Smooth muscle cell (in vitro differentiated cells): ENCODE results near the gene MYLK3. TPM values are rescaled to one million over a fixed set of nuclear protein-coding genes. Genes with fewer than 3 reads are reported as not detected.
"Not testable (repeated sequence)": the region's sequence is repeated elsewhere in the genome, so short reads cannot be mapped to it uniquely, and the experiment has no call there.

ENCODE experiments used
- DNase-seq: peaks from one replicate; lab custom pipeline; 2025; ENCODE audit not compliant: unreplicated experiment; lab: John Stamatoyannopoulos, UW
- H2AFZ ChIP-seq: fragments of 200-600 bp; sonication (generic); 2 replicates; pipeline ENCODE4 v1.6.0; 2016; ENCODE audit warnings: antibody characterized with exemption, low read depth, mild to moderate bottlenecking
- H3F3A ChIP-seq: fragments of 200-600 bp; sonication (generic); 2 replicates; pipeline ENCODE4 v1.6.0; 2017; ENCODE audit warnings: antibody characterized with exemption, low read depth
- H3K27ac ChIP-seq: fragments of 200-600 bp; sonication (generic); 2 replicates; pipeline ENCODE4 v1.5.1; 2016; ENCODE audit warnings: low read depth, mild to moderate bottlenecking
- H3K27me3 ChIP-seq: fragments of 200-600 bp; sonication (generic); 2 replicates; pipeline ENCODE4 v1.6.1; 2016; ENCODE audit warnings: low read depth, mild to moderate bottlenecking
- H3K36me3 ChIP-seq: fragments of 200-600 bp; sonication (generic); 2 replicates; pipeline ENCODE4 v1.5.1; 2016; ENCODE audit warnings: low read depth
- H3K4me1 ChIP-seq: fragments of 200-600 bp; sonication (generic); 2 replicates; pipeline ENCODE4 v1.5.1; 2016; ENCODE audit warnings: low read depth
- H3K4me2 ChIP-seq: fragments of 200-600 bp; sonication (generic); 2 replicates; pipeline ENCODE4 v1.6.0; 2016; ENCODE audit warnings: mild to moderate bottlenecking
- H3K4me3 ChIP-seq: fragments of 200-600 bp; sonication (generic); 2 replicates; pipeline ENCODE4 v1.5.1; 2016; ENCODE audit warnings: mild to moderate bottlenecking
- H3K79me2 ChIP-seq: fragments of 200-600 bp; sonication (generic); 2 replicates; pipeline ENCODE4 v1.6.0; 2016; ENCODE audit warnings: low read depth, mild to moderate bottlenecking
- H3K9ac ChIP-seq: fragments of 200-600 bp; sonication (generic); 2 replicates; pipeline ENCODE4 v1.6.0; 2016; ENCODE audit warnings: low read depth
- H3K9me3 ChIP-seq: fragments of 200-600 bp; sonication (generic); replicated peaks from 2 replicates; pipeline ENCODE4 v1.5.1; 2016; ENCODE audit warnings: low read depth
- H4K20me1 ChIP-seq: fragments of 200-600 bp; sonication (generic); 2 replicates; pipeline ENCODE4 v1.6.0; 2016; ENCODE audit warnings: low read depth
- CTCF ChIP-seq: fragments of 200-600 bp; sonication (generic); IDR thresholded peaks from 2 replicates; pipeline ENCODE4 v1.5.1; 2017; ENCODE audit warnings: borderline replicate concordance, mild to moderate bottlenecking, antibody characterized with exemption; ENCODE audit not compliant: insufficient read depth, poor library complexity, severe bottlenecking
- WGBS: methylation state at CpG from one replicate; pipeline ENCODE4 v1.1.7; 2016; ENCODE audit warnings: low lambda C conversion rate; 5-methylcytosine and 5-hydroxymethylcytosine counted together
- polyA plus RNA-seq: library from polyadenylated mRNA; unstranded; fragments of >200 nt; fragmentation: Nextera tagmentation; extraction: Ambion mirVana; gene quantifications from 2 replicates; pipeline ENCODE4 v1.2.1, GENCODE V29; 2016
- total RNA-seq: library from RNA; depleted of rRNA; stranded (reverse); fragments of >200 nt; gene quantifications from 2 replicates; pipeline ENCODE4 v1.2.3, GENCODE V29; 2014

MYLK3 gene
- total and polyA plus RNA-seq, 2 experiments from 2014 or later: 0.22 to 0.33 TPM

DNA sequence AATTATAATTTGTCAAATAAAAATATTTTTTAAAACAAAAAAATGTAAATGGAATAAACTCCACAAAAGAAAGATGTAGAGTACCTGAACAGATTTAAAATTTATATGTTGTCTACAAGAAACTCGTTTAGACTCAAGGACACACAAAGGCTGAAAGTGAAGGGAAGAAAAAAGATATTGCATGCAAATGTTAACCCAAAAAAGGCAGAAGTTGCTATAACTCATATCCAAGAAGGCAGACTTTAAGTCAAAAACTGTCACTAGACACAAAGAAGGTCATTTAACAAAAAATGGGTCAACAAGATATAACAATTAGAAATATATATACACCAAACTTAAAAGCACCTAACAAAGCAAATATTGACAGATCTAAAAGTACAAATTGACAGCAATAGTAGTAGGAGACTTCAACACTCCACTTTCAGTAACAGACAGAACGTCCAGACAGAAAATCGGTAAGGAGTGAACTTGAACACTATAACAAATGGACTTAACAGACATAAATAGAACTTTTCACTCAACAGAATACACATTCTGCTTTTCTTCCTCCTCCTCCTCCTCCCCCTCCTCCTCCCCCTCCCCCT is 40.8 kb upstream of the MYLK3 start:
- no peak for TF ChIP-seq CTCF
- no peak for DNase-seq
- Histone ChIP-seq H2AFZ (no peak overlapping the region), H3K27ac (no peak overlapping the region), H3K36me3 (no peaks in the 10 kb centered on the region), H3K9me3 (no peaks in the 10 kb centered on the region), H4K20me1 (no peaks in the 10 kb centered on the region), H3K27me3 (no peaks in the 10 kb centered on the region), H3K4me2 (no peak overlapping the region), H3K9ac (no peak overlapping the region), H3K4me1 (no peaks in the 10 kb centered on the region), H3K4me3 (no peak overlapping the region), H3F3A (no peaks in the 10 kb centered on the region), H3K79me2 (no peaks in the 10 kb centered on the region)
- WGBS: 56% methylated on average over 3 of the region's 3 CpGs

DNA sequence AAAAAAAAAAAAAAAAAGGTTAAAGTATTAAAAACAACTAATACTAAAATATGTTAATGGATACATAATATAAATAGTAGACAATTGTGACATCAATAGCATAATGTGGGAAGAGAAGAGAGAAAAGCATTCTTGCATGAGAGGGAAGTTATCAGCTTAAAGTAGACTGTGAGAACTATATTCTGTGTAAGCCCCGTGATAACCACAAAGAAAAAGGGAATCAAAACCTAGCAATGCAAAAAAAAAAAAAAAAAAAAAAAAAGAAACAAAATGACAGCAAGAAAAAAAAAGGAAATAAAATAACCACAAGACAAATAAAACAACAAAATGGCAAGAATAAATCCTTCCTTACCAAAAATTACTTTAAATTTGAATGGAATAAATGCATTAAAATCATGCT is 39.8 kb upstream of the MYLK3 start:
- no peak overlapping the region for H3K4me3 ChIP-seq
- 92% methylated on average over 1 of the region's 1 CpG for WGBS
- no peak overlapping the region for H3K9ac ChIP-seq
- no peaks in the 10 kb centered on the region for H3K36me3 ChIP-seq
- no peak overlapping the region for H3K27ac ChIP-seq
- H3K27me3 ChIP-seq: no peaks in the 10 kb centered on the region
- no peaks in the 10 kb centered on the region for H3K9me3 ChIP-seq
- no peak for TF ChIP-seq CTCF
- H3F3A ChIP-seq: no peaks in the 10 kb centered on the region
- H4K20me1 ChIP-seq: no peaks in the 10 kb centered on the region
- H3K4me1 ChIP-seq: no peaks in the 10 kb centered on the region
- no peak for DNase-seq
- no peaks in the 10 kb centered on the region for H3K79me2 ChIP-seq
- H3K4me2 ChIP-seq: no peak overlapping the region
- no peak overlapping the region for H2AFZ ChIP-seq

DNA sequence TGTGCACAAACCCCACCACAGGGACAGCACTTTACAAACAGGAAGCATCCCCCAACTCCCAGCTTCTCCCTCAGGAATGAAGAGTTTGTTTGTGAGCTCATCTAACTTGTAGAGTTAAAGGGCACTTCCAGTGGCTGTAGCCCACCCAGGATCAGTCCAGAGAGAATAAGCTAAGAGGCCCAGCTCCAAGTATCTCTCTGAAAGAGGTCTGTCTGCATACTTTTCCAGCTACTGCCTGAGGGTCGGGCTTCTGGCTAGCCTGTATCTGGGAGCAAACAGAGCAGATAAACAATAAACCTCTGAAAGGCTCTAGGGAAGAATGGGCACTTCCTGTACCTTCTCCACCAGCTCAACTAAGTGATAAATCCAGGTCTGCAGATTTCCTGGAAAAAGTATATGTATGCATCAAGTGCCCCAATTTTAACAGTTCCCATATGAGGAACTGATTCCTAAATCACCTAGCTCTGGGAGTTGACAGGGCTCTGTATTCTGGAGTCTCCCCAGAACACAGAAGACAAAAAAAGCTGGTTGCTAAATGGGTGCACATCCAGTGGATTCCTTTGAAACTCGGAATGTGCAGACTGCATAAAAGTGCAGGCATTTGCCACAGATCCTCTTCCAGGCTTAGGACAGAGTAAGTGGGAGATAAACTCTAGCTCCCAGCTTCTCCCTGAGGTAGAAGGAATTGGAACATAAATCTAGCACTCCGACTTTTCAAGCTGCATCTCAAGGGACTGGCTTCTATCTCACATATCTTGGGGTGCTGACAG is 37.1 kb upstream of the MYLK3 start:
- WGBS: 11% methylated on average over 3 of the region's 3 CpGs
- H3K27ac ChIP-seq: no peak overlapping the region
- H3K4me2 ChIP-seq: peak overlapping the region; percentile 42

GRCh38 chr16:46784569-46784968 is 36.4 kb upstream of the MYLK3 start:
- not testable (repeated sequence) for H3K4me1 ChIP-seq, H3K4me2 ChIP-seq, H3K36me3 ChIP-seq, H3F3A ChIP-seq, DNase-seq, H2AFZ ChIP-seq, H4K20me1 ChIP-seq, H3K79me2 ChIP-seq, H3K4me3 ChIP-seq, H3K9ac ChIP-seq, H3K27ac ChIP-seq, H3K9me3 ChIP-seq, H3K27me3 ChIP-seq
- 64% methylated on average over 2 of the region's 2 CpGs for WGBS

More for the DNA sequence above, 37.1 kb upstream of the MYLK3 start:
- Histone ChIP-seq H3K27me3 (no peaks in the 10 kb centered on the region), H4K20me1 (no peaks in the 10 kb centered on the region), H3K79me2 (no peaks in the 10 kb centered on the region), H3K9me3 (no peaks in the 10 kb centered on the region), H3K4me1 (no peaks in the 10 kb centered on the region), H2AFZ (no peak overlapping the region), H3K4me3 (no peak overlapping the region), H3K9ac (no peak overlapping the region), H3F3A (no peaks in the 10 kb centered on the region), H3K36me3 (no peaks in the 10 kb centered on the region)
- TF ChIP-seq CTCF: no peak
- no peak for DNase-seq
